D721Med (cell line): Measurements from ENCODE around the gene GJC1.

Experiments
- DNase-seq: peaks from one replicate; pipeline ENCODE4 v3.0.0; 2011; ENCODE audit warnings: low spot score; ENCODE audit not compliant: insufficient read length
- FAIRE-seq: peaks from 2 replicates; lab custom pipeline; 2011; peaks lifted over from hg19 to GRCh38; lab: Jason Lieb, UNC
- TF ChIP-seq, protein P1 (sequence below): IDR thresholded peaks from 2 replicates; pipeline ENCODE4 v1.5.1; 2012; ENCODE audit warnings: mild to moderate bottlenecking, control low read depth; ENCODE audit not compliant: insufficient read depth; ENCODE audit errors: missing control alignments

GJC1 gene

DNA sequence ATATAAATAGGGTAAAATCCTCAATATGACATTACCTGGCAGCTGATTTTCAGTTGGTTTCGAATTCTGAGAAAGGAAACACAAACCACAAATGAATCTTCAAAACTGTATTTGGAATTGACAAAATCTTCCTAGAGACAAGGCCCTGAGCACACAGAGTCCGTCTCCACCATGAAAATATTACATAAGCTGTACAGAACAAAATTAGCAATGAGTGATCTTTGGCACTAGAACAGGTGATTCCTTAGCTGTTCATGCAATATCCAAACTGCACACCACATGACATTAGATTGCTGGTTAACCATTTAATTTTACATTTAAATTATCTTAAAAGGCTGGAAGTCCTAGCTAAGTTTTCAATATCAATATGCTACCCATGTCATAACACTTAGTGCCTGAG is 31.7 kb downstream of the GJC1 start:
- FAIRE-seq: no peak
- DNase-seq: no peak
- TF ChIP-seq, protein P1, sequence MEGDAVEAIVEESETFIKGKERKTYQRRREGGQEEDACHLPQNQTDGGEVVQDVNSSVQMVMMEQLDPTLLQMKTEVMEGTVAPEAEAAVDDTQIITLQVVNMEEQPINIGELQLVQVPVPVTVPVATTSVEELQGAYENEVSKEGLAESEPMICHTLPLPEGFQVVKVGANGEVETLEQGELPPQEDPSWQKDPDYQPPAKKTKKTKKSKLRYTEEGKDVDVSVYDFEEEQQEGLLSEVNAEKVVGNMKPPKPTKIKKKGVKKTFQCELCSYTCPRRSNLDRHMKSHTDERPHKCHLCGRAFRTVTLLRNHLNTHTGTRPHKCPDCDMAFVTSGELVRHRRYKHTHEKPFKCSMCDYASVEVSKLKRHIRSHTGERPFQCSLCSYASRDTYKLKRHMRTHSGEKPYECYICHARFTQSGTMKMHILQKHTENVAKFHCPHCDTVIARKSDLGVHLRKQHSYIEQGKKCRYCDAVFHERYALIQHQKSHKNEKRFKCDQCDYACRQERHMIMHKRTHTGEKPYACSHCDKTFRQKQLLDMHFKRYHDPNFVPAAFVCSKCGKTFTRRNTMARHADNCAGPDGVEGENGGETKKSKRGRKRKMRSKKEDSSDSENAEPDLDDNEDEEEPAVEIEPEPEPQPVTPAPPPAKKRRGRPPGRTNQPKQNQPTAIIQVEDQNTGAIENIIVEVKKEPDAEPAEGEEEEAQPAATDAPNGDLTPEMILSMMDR: no peak

DNA sequence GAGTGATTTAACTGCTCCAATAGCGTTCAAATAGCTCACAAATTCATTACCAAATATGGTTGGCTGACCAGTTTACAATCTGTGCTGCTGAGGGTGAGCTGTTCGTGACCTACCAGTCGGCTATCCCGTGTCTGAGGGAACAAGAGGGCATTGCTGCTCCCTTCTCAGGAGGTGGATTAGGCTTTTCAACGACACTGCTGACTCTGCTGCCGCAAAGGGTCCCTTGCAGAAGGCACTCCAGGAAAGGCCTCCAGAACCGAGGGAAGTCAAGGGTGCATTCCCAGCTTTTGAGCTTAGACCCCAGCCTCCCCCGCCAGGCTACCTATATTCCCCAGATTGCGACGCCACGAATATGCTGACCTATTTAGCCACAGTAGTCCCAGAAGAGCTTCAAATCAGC is 32.3 kb downstream of the GJC1 start:
- FAIRE-seq (no peak), DNase-seq (no peak)
- TF ChIP-seq, protein P1: no peak

DNA sequence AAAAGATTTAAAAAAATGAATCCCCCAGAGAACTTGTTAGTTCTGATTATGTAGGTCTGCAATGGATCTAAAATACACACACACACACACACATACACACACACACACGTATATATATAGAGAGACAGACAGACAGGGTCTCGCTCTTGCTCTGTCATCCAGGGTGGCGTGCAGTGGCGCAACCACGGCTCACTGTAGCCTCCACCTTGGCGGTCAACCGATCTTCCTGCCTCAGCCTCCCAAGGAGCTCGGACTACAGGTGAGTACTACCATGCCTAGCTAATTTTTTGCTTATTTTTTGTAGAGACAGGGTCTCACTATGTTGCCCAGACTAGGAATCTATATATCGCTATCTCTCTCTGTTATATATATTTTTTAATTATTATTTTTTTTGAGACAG is 33.4 kb downstream of the GJC1 start:
- TF ChIP-seq, protein P1: no peak
- DNase-seq: no peak
- FAIRE-seq: no peak

DNA sequence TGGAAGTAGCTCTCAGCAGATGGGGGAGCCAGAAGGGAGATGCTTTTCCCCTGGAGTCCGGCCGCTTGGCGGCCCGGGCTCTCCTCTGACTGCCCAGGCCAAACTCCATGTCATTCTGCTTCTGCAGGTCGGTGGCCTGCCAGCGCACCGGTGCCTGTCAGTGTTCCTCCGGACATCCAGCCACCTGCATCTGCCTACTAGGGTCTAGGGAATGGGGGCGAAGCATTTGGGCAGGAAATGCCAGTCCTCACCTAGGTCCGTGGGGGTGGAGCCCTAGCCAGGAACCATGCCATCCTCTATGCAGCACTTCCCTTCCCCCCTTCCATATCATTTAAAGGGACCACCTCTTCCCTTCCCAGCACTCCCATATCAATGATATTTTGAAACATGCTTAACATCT is 34.2 kb downstream of the GJC1 start:
- DNase-seq (no peak), FAIRE-seq (no peak)
- TF ChIP-seq, protein P1: no peak

DNA sequence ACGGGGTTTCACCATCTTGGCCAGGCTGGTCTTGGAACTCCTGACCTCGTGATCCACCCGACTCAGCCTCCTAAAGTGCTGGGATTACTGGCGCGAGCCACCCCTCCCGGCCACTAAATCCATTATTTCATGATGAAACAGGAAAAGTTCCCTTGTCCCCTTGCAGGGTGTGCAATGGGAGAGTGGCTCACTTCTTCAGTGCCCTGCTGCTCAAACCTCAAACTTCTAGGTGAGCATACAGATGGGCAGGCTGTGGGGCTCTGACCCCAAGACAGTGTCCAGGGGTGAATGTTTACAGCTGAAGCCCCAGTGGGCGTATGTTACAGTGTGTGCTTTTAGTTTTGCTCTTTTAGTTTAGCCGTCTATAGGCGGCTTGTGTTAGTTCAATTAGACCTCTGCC is 34.7 kb downstream of the GJC1 start:
- FAIRE-seq: no peak
- TF ChIP-seq, protein P1: no peak
- no peak for DNase-seq

DNA sequence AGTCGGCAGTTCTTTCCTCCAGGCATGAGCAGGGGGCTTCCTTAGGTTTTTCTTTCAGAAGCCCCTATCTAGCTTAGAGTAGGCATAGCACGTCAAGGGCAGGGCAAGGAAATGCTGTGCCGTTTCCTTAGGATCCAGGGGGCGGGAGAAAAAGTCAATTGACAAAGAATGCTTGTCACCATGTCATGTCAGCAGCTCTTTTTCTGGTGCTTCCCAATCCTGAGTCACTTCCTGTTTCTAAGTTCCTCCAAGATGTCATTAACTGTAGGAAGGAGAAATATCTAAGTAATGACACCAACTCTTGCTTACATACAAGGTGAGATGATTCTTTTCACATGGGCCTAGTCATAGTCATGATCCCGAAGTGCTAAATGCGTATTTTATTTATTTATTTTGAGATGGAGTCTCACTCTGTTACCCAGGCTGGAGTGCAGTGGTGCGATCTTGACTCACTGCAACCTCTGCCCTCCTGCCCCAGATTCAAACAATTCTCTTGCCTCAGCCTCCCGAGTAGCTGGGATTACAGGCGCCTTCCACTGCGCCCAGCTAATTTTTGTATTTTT is 35.2 kb downstream of the GJC1 start:
- no peak for DNase-seq
- no peak for FAIRE-seq
- TF ChIP-seq, protein P1: no peak

DNA sequence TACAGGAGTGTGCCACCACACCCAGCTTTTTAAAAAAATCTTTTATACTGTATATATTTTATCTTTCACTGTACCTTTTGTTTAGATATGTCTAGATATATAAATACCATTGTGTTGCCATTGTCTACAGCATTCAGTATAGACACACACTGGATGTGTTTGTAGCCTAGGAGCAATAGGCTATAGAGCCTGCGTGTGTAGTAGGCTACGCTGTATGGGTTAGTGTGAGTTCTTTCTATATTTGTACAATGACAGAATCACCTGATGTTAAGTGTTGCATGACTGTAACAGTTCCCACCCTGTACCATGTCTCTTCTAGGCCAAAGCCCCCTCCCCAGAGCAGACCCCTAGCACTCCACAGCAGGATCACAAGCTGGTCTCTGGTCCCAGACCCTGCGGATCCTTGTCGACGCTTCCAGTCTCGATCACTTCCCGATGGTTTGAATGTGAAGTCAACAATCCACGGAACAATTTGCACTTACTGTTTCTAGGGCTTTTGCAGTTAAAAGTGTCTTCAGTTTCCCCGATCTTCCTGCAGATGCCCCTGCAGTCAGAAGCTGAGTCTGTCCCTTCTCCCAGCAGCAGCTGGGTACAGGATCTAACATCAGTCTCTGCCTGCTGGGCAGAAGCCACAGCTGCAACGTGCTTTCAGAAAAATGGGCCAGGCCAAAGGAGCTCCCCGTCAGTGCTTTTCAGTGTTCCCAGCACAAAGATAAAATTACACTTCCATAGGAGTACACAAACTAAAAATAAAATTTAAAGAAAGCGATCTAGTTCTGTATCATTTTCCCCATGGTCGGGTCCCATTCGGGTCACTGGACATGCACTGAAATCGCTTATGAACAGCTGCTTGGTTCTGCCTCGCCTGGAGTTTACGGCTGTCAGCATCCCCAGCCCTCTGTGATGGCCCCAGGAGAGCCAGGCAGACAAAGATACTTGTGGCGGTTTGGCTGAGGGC is 35.9 kb downstream of the GJC1 start:
- no peak for FAIRE-seq
- TF ChIP-seq, protein P1: no peak
- DNase-seq: no peak
